ENCODE data around the gene LEP. TPM values are rescaled to one million over a fixed set of nuclear protein-coding genes. Genes with fewer than 3 reads are reported as not detected.

The LEP gene
- total RNA-seq, 1 experiment from 2014 or later = not detected

DNA sequence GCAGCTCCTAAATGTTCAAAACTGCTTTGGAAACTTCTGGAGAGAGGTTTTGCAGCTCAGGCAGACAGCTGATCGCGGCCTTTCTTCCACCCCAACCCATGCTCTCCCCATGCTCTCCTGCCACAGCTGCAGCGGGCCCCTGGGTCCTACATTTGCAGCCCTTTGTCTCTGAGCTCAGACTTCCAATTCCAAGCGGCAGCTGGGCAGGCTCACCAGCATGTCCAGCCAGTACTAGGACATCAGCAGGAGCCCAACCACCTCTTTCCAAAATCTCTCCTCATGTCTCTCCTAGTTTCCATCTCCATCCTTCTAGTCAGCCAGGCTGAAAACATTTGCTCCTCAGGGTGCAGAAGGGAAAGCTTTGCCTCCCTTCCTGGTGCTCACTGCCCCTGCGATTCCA lies 6.0 kb downstream of the LEP start:
- Histone ChIP-seq H3K4me1 (ENCODE audit: control insufficient read depth, insufficient read depth, low read length) (no peaks in the 10 kb centered on the region), H3K27ac (ENCODE audit: low read length) (no peak overlapping the region), H3K9me3 (ENCODE audit: control insufficient read depth, insufficient read depth, low read depth, low read length) (no peaks in the 10 kb centered on the region), H3K4me3 (ENCODE audit: low read depth in 2 of 2, low read length in 2 of 2) (no peak overlapping the region), H3K36me3 (ENCODE audit: control insufficient read depth, insufficient read depth, low read length) (no peaks in the 10 kb centered on the region), H3K27me3 (ENCODE audit: control insufficient read depth, insufficient read depth, low read length) (peaks cover 12% of the 10 kb centered on the region)
- ATAC-seq (no peak), DNase-seq (ENCODE audit: low read depth, low spot score) (no peak)
- POLR2A ChIA-PET = no interaction called here
- no TSS peak for BruUV-seq (replicated peaks)
- in situ Hi-C loops (cut with HindIII; ENCODE audit: low pct_unique_long_range_greater_than_20kb, low sequenced_read_pairs) (no loop called here), intact Hi-C loops (cut with micrococcal nuclease; ENCODE audit: unreplicated experiment) (no loop called here)
- CTCF ChIA-PET = no interaction called here
- TF ChIP-seq, protein P1, sequence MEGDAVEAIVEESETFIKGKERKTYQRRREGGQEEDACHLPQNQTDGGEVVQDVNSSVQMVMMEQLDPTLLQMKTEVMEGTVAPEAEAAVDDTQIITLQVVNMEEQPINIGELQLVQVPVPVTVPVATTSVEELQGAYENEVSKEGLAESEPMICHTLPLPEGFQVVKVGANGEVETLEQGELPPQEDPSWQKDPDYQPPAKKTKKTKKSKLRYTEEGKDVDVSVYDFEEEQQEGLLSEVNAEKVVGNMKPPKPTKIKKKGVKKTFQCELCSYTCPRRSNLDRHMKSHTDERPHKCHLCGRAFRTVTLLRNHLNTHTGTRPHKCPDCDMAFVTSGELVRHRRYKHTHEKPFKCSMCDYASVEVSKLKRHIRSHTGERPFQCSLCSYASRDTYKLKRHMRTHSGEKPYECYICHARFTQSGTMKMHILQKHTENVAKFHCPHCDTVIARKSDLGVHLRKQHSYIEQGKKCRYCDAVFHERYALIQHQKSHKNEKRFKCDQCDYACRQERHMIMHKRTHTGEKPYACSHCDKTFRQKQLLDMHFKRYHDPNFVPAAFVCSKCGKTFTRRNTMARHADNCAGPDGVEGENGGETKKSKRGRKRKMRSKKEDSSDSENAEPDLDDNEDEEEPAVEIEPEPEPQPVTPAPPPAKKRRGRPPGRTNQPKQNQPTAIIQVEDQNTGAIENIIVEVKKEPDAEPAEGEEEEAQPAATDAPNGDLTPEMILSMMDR (IDR thresholded peaks at IDR 0.05) = no peak
- TF ChIP-seq POLR2AphosphoS5 (IDR thresholded peaks at IDR 0.05; ENCODE audit: low read depth, low read length) = no peak
- TF ChIP-seq, protein P2, sequence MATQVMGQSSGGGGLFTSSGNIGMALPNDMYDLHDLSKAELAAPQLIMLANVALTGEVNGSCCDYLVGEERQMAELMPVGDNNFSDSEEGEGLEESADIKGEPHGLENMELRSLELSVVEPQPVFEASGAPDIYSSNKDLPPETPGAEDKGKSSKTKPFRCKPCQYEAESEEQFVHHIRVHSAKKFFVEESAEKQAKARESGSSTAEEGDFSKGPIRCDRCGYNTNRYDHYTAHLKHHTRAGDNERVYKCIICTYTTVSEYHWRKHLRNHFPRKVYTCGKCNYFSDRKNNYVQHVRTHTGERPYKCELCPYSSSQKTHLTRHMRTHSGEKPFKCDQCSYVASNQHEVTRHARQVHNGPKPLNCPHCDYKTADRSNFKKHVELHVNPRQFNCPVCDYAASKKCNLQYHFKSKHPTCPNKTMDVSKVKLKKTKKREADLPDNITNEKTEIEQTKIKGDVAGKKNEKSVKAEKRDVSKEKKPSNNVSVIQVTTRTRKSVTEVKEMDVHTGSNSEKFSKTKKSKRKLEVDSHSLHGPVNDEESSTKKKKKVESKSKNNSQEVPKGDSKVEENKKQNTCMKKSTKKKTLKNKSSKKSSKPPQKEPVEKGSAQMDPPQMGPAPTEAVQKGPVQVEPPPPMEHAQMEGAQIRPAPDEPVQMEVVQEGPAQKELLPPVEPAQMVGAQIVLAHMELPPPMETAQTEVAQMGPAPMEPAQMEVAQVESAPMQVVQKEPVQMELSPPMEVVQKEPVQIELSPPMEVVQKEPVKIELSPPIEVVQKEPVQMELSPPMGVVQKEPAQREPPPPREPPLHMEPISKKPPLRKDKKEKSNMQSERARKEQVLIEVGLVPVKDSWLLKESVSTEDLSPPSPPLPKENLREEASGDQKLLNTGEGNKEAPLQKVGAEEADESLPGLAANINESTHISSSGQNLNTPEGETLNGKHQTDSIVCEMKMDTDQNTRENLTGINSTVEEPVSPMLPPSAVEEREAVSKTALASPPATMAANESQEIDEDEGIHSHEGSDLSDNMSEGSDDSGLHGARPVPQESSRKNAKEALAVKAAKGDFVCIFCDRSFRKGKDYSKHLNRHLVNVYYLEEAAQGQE (IDR thresholded peaks at IDR 0.05; ENCODE audit: insufficient read depth in 1 of 2, low read depth in 2 of 2, low read length in 1 of 2) = no peak
- TF ChIP-seq SIN3A (IDR thresholded peaks at IDR 0.05; ENCODE audit: borderline replicate concordance, insufficient read depth, low read depth, low read length) = no peak
- TF ChIP-seq TCF7L2 (IDR thresholded peaks at IDR 0.05; ENCODE audit: low read depth, low read length) = no peak

- Histone ChIP-seq H3K27me3 (ENCODE audit: control insufficient read depth, insufficient read depth, low read length) (peaks cover 12% of the 10 kb centered on the region), H3K4me1 (ENCODE audit: control insufficient read depth, insufficient read depth, low read length) (no peaks in the 10 kb centered on the region), H3K9me3 (ENCODE audit: control insufficient read depth, insufficient read depth, low read depth, low read length) (no peaks in the 10 kb centered on the region), H3K27ac (ENCODE audit: low read length) (no peak overlapping the region), H3K4me3 (ENCODE audit: low read depth in 2 of 2, low read length in 2 of 2) (no peak overlapping the region), H3K36me3 (ENCODE audit: control insufficient read depth, insufficient read depth, low read length) (no peaks in the 10 kb centered on the region)
- ChIA-PET POLR2A (no interaction called here), CTCF (no interaction called here)
- no peak for DNase-seq (ENCODE audit: low read depth, low spot score)
- intact Hi-C loops (cut with micrococcal nuclease; ENCODE audit: unreplicated experiment) (no loop called here), in situ Hi-C loops (cut with HindIII; ENCODE audit: low pct_unique_long_range_greater_than_20kb, low sequenced_read_pairs) (no loop called here)
- TF ChIP-seq POLR2AphosphoS5 (IDR thresholded peaks at IDR 0.05; ENCODE audit: low read depth, low read length) (no peak), SIN3A (IDR thresholded peaks at IDR 0.05; ENCODE audit: borderline replicate concordance, insufficient read depth, low read depth, low read length) (no peak), TCF7L2 (IDR thresholded peaks at IDR 0.05; ENCODE audit: low read depth, low read length) (no peak)
- TF ChIP-seq, protein P2 (IDR thresholded peaks at IDR 0.05; ENCODE audit: insufficient read depth in 1 of 2, low read depth in 2 of 2, low read length in 1 of 2) = no peak
- TF ChIP-seq, protein P1 (IDR thresholded peaks at IDR 0.05) = no peak
- no TSS peak for BruUV-seq (replicated peaks)
- ATAC-seq = no peak
Measured at GRCh38 chr7:128247640-128248194, 6.6 kb downstream of the LEP start.

All from Panc1 (cell line).